ENCODE results near the gene OR8D2.

GRCh38 chr11:124294687-124295086, 25.3 kb downstream of the OR8D2 start:
- TF ChIP-seq TCF7 (IDR thresholded peaks at IDR 0.05; ENCODE audit: borderline replicate concordance): no peak
- no peak for TF ChIP-seq CTCF (IDR thresholded peaks at IDR 0.05 in 2 of 3, conservative IDR thresholded peaks at IDR 0.05 in 1 of 3; ENCODE audit: control insufficient read depth in 2 of 3, extremely low read depth in 1 of 3, insufficient read depth in 1 of 3, low read depth in 3 of 3, low read length in 3 of 3)
- TF ChIP-seq RAD21 (IDR thresholded peaks at IDR 0.05; ENCODE audit: insufficient read depth, low read depth, low read length): no peak
- TF ChIP-seq POLR2AphosphoS5 (IDR thresholded peaks at IDR 0.05; ENCODE audit: low read length): no peak
- no peak for TF ChIP-seq HDAC2 (IDR thresholded peaks at IDR 0.05)
- TF ChIP-seq EZH2 (IDR thresholded peaks at IDR 0.05; ENCODE audit: borderline replicate concordance, control insufficient read depth, low read depth, low read length): no peak
- no peak for TF ChIP-seq NR2C2 (IDR thresholded peaks at IDR 0.05; ENCODE audit: borderline replicate concordance, control insufficient read depth, insufficient read length, low read depth)
- no peak for TF ChIP-seq ELK1 (IDR thresholded peaks at IDR 0.05; ENCODE audit: low read depth, low read length)
- no peak for TF ChIP-seq POLR2A (IDR thresholded peaks at IDR 0.05; ENCODE audit: low read depth, low read length)
- no peak for TF ChIP-seq TAF1 (IDR thresholded peaks at IDR 0.05; ENCODE audit: borderline replicate concordance, low read depth, low read length)
- no peak for TF ChIP-seq KLF5 (IDR thresholded peaks at IDR 0.05; ENCODE audit: partially characterized antibody)
- TF ChIP-seq ATF7 (IDR thresholded peaks at IDR 0.05; ENCODE audit: low read depth): no peak
- no peak for TF ChIP-seq BCL3 (IDR thresholded peaks at IDR 0.05; ENCODE audit: borderline replicate concordance, insufficient read depth, low read depth, low read length, poor library complexity, severe bottlenecking)

Measured in GM12878 (cell line).